GM23338 (cell line): Measurements from ENCODE around the gene QKI. TPM values are rescaled to one million over a fixed set of nuclear protein-coding genes. Genes with fewer than 3 reads are reported as not detected.

Experiments used
- ATAC-seq: fragments of 200-7000 bp; cut with Tn5 transposase; 3 replicates; pipeline ENCODE4 v1.9.1; 2020
- DNase-seq: peaks from one replicate; pipeline ENCODE4 v3.0.0-alpha.2; 2015; ENCODE audit warnings: low spot score
- H2AFZ ChIP-seq: fragments of 200-600 bp; sonication (generic); 2 replicates; pipeline ENCODE4 v1.8.0; 2016; ENCODE audit warnings: antibody characterized with exemption, mild to moderate bottlenecking, moderate library complexity
- H3F3A ChIP-seq: fragments of 200-600 bp; sonication (generic); replicated peaks from 2 replicates; pipeline ENCODE4 v1.8.0; 2017; ENCODE audit warnings: antibody characterized with exemption, mixed run types, low read depth
- H3K27ac ChIP-seq: fragments of 200-600 bp; sonication (generic); 2 replicates; pipeline ENCODE4 v1.6.1; 2016; ENCODE audit warnings: low read depth
- H3K27me3 ChIP-seq: fragments of 200-600 bp; sonication (generic); 2 replicates; pipeline ENCODE4 v1.8.0; 2016; ENCODE audit warnings: mild to moderate bottlenecking, mixed run types, moderate library complexity; ENCODE audit not compliant: insufficient read depth
- H3K36me3 ChIP-seq: fragments of 200-600 bp; sonication (generic); 2 replicates; pipeline ENCODE4 v1.8.0; 2016; ENCODE audit warnings: mild to moderate bottlenecking; ENCODE audit not compliant: insufficient read depth
- H3K4me1 ChIP-seq: fragments of 200-600 bp; sonication (generic); 2 replicates; pipeline ENCODE4 v1.8.0; 2016; ENCODE audit warnings: mild to moderate bottlenecking, moderate library complexity; ENCODE audit not compliant: insufficient read depth
- H3K4me2 ChIP-seq: fragments of 200-600 bp; sonication (generic); 2 replicates; pipeline ENCODE4 v1.7.1; 2017; ENCODE audit warnings: mixed run types
- H3K4me3 ChIP-seq: fragments of 200-600 bp; sonication (generic); 2 replicates; pipeline ENCODE4 v1.6.1; 2016; ENCODE audit warnings: mixed run types
- H3K79me2 ChIP-seq: fragments of 200-600 bp; sonication (generic); replicated peaks from 2 replicates; pipeline ENCODE4 v1.8.0; 2017; ENCODE audit warnings: mild to moderate bottlenecking; ENCODE audit not compliant: insufficient read depth
- H3K9me2 ChIP-seq: fragments of 200-600 bp; sonication (generic); 2 replicates; pipeline ENCODE4 v1.8.0; 2017; ENCODE audit not compliant: insufficient read depth
- H4K20me1 ChIP-seq: fragments of 200-600 bp; sonication (generic); replicated peaks from 2 replicates; pipeline ENCODE4 v1.8.0; 2017; ENCODE audit warnings: mild to moderate bottlenecking; ENCODE audit not compliant: insufficient read depth
- H3K27ac Mint-ChIP-seq: 2 replicates; pipeline ENCODE4 v1.8.0; 2020; ENCODE audit warnings: inconsistent platforms, mild to moderate bottlenecking, moderate library complexity, mixed read lengths
- H3K27me3 Mint-ChIP-seq: 3 replicates; pipeline ENCODE4 v1.8.0; 2022; ENCODE audit warnings: low read depth, mild to moderate bottlenecking, moderate library complexity, mixed read lengths, inconsistent platforms; ENCODE audit not compliant: insufficient read depth, poor library complexity
- H3K36me3 Mint-ChIP-seq: 3 replicates; pipeline ENCODE4 v1.8.0; 2021; ENCODE audit warnings: low read depth, mild to moderate bottlenecking, inconsistent platforms, moderate library complexity, mixed read lengths
- H3K4me1 Mint-ChIP-seq: 3 replicates; pipeline ENCODE4 v1.8.0; 2020; ENCODE audit warnings: mild to moderate bottlenecking, inconsistent platforms, mixed read lengths
- H3K4me3 Mint-ChIP-seq: 3 replicates; pipeline ENCODE4 v1.8.0; 2021; ENCODE audit warnings: moderate library complexity, mild to moderate bottlenecking, inconsistent platforms, mixed read lengths
- H3K9me3 Mint-ChIP-seq: 3 replicates; pipeline ENCODE4 v1.8.0; 2020; ENCODE audit warnings: moderate library complexity, mild to moderate bottlenecking, inconsistent platforms, mixed read lengths
- CREB1 ChIP-seq: fragments of 250-450 bp; sonication (Bioruptor Pico); IDR thresholded peaks from 2 replicates; pipeline ENCODE4 v1.5.0; 2020; ENCODE audit warnings: low read depth, mild to moderate bottlenecking, moderate library complexity
- EZH2phosphoT487 ChIP-seq: fragments of 200-600 bp; sonication (generic); IDR thresholded peaks from one replicate; pipeline ENCODE4 v1.8.1; 2018; ENCODE audit warnings: antibody characterized with exemption; ENCODE audit not compliant: unreplicated experiment
- JUNB ChIP-seq: IDR thresholded peaks from one replicate; pipeline ENCODE4 v1.6.1; 2016; ENCODE audit warnings: antibody characterized with exemption; ENCODE audit not compliant: unreplicated experiment
- POLR2AphosphoS5 ChIP-seq: IDR thresholded peaks from 2 replicates; pipeline ENCODE4 v1.6.1; 2016; ENCODE audit warnings: antibody characterized with exemption, low read depth
- ZNF114 ChIP-seq: fragments of 250-450 bp; sonication (Bioruptor Pico); IDR thresholded peaks from 2 replicates; pipeline ENCODE4 v1.5.0; 2020; ENCODE audit warnings: mild to moderate bottlenecking, moderate library complexity
- ZNF462 ChIP-seq: fragments of 250-450 bp; sonication (Bioruptor Pico); IDR thresholded peaks from 2 replicates; pipeline ENCODE4 v1.5.0; 2020; ENCODE audit warnings: mild to moderate bottlenecking, moderate library complexity
- polyA plus RNA-seq: library from polyadenylated mRNA; unstranded; fragments of >200 nt; fragmentation: Nextera tagmentation; extraction: Ambion mirVana; gene quantifications from 2 replicates; pipeline ENCODE4 v1.2.1, GENCODE V29; 2016
- total RNA-seq: library from RNA; depleted of rRNA; stranded (reverse); fragments of >200 nt; shearing (Covaris generic); gene quantifications from 2 replicates; pipeline ENCODE4 v1.2.3, GENCODE V29; 2014
- TF ChIP-seq, protein P1 (sequence below): IDR thresholded peaks from one replicate; pipeline ENCODE4 v1.6.1; 2018; ENCODE audit warnings: antibody characterized with exemption; ENCODE audit not compliant: unreplicated experiment
- TF ChIP-seq, protein P2 (sequence below): IDR thresholded peaks from 2 replicates; pipeline ENCODE4 v1.6.1; 2016; ENCODE audit warnings: antibody characterized with exemption
- TF ChIP-seq, protein P3 (sequence below), 2 experiments: fragments of 200-600 bp in 1 of 2; sonication (generic) in 1 of 2; conservative IDR thresholded peaks; 2 replicates each; pipeline versions ENCODE4 v1.5.1 to v1.6.1; 2016 to 2017; ENCODE audit warnings: antibody characterized with exemption in 2 of 2, low read depth in 2 of 2, mild to moderate bottlenecking in 2 of 2, moderate library complexity in 1 of 2

QKI gene
- total and polyA plus RNA-seq, 2 experiments from 2014 or later, result 60.8 to 159 TPM

DNA sequence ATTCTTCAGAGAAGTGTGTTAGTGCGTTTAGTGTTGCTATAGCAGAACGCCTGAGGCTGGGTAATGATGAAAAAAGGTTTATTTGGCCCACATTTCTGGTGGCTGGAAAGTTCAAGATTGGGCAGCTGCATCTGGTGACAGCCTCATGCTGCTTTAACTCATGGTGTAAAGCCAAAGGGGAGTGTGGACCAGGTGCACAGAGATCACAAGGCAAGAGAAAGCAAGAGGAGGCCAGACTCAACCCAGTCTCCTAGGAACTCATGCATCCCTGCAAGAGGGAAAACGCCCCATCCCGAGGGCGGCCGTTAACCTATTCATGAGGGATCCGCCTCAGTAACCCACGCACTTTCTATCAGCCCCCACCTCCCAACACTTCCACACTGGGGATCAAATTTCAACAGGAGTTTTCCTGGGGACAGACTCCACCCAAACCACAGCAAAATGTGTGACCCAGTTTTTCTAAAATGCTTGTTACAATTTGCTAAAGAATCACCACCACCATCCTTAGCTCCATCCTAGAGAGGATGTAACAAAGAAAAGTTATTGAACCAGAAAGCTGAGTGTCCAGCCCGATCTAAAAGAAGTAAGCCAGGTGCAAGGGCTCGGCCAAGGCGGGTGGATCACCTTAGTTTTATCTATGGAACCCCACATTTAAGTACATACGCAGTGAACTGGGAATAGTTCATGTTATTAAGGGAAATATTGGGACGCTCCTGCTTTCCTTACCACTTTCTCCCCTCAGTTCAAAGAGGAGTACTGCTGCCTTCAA, 164.8 kb downstream of the QKI start:
- peak overlapping the region; percentile 40 for H3K4me2 ChIP-seq
- no peaks in the 10 kb centered on the region for H3K27me3 Mint-ChIP-seq

More for the DNA sequence above, 164.8 kb downstream of the QKI start:
- Mint-ChIP-seq H3K4me3 (peak overlapping the region; percentile 2; the same call in 1 of the 3 replicates), H3K27ac (peak overlapping the region; percentile 63; the same call in 1 of the 2 replicates), H3K36me3 (no peaks in the 10 kb centered on the region; the same call in 2 of the 3 replicates), H3K9me3 (no peaks in the 10 kb centered on the region), H3K4me1 (peaks cover 60% of the 10 kb centered on the region)
- H3K79me2 ChIP-seq, result no peaks in the 10 kb centered on the region
- H3K4me3 ChIP-seq, result no peak overlapping the region
- H3K36me3 ChIP-seq, result no peaks in the 10 kb centered on the region
- ATAC-seq, result peak; percentile 70
- H4K20me1 ChIP-seq, result no peaks in the 10 kb centered on the region
- H3K9me2 ChIP-seq, result no peaks in the 10 kb centered on the region
- DNase-seq, result peak; percentile 51
- H3K4me1 ChIP-seq, result peaks cover 27% of the 10 kb centered on the region
- H2AFZ ChIP-seq, result no peak overlapping the region
- TF ChIP-seq JUNB, result no peak
- TF ChIP-seq, protein P1, sequence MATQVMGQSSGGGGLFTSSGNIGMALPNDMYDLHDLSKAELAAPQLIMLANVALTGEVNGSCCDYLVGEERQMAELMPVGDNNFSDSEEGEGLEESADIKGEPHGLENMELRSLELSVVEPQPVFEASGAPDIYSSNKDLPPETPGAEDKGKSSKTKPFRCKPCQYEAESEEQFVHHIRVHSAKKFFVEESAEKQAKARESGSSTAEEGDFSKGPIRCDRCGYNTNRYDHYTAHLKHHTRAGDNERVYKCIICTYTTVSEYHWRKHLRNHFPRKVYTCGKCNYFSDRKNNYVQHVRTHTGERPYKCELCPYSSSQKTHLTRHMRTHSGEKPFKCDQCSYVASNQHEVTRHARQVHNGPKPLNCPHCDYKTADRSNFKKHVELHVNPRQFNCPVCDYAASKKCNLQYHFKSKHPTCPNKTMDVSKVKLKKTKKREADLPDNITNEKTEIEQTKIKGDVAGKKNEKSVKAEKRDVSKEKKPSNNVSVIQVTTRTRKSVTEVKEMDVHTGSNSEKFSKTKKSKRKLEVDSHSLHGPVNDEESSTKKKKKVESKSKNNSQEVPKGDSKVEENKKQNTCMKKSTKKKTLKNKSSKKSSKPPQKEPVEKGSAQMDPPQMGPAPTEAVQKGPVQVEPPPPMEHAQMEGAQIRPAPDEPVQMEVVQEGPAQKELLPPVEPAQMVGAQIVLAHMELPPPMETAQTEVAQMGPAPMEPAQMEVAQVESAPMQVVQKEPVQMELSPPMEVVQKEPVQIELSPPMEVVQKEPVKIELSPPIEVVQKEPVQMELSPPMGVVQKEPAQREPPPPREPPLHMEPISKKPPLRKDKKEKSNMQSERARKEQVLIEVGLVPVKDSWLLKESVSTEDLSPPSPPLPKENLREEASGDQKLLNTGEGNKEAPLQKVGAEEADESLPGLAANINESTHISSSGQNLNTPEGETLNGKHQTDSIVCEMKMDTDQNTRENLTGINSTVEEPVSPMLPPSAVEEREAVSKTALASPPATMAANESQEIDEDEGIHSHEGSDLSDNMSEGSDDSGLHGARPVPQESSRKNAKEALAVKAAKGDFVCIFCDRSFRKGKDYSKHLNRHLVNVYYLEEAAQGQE, result no peak
- 0 out of 2 replicates have a peak, but pooled peaks have one; percentile 7 for TF ChIP-seq POLR2AphosphoS5
- no peak for TF ChIP-seq ZNF114 (CRISPR knock-in tag)
- TF ChIP-seq, protein P2, sequence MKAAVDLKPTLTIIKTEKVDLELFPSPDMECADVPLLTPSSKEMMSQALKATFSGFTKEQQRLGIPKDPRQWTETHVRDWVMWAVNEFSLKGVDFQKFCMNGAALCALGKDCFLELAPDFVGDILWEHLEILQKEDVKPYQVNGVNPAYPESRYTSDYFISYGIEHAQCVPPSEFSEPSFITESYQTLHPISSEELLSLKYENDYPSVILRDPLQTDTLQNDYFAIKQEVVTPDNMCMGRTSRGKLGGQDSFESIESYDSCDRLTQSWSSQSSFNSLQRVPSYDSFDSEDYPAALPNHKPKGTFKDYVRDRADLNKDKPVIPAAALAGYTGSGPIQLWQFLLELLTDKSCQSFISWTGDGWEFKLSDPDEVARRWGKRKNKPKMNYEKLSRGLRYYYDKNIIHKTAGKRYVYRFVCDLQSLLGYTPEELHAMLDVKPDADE, result no peak
- no peak for TF ChIP-seq CREB1 (CRISPR knock-in tag)
- 0 out of 2 replicates have a peak, but pooled peaks have one; percentile 8 for TF ChIP-seq ZNF462
- TF ChIP-seq EZH2phosphoT487, result no peak
- TF ChIP-seq, protein P3, sequence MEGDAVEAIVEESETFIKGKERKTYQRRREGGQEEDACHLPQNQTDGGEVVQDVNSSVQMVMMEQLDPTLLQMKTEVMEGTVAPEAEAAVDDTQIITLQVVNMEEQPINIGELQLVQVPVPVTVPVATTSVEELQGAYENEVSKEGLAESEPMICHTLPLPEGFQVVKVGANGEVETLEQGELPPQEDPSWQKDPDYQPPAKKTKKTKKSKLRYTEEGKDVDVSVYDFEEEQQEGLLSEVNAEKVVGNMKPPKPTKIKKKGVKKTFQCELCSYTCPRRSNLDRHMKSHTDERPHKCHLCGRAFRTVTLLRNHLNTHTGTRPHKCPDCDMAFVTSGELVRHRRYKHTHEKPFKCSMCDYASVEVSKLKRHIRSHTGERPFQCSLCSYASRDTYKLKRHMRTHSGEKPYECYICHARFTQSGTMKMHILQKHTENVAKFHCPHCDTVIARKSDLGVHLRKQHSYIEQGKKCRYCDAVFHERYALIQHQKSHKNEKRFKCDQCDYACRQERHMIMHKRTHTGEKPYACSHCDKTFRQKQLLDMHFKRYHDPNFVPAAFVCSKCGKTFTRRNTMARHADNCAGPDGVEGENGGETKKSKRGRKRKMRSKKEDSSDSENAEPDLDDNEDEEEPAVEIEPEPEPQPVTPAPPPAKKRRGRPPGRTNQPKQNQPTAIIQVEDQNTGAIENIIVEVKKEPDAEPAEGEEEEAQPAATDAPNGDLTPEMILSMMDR (conservative IDR thresholded peaks at IDR 0.05; ENCODE audit: low read depth in 2 of 2), result no peak
- no peaks in the 10 kb centered on the region for H3F3A ChIP-seq
- H3K27ac ChIP-seq, result peak overlapping the region; percentile 52
- no peaks in the 10 kb centered on the region for H3K27me3 ChIP-seq
